Mucosa of descending colon (tissue), 3 donors: ENCODE data around the gene ZSCAN10. TPM values are rescaled to one million over a fixed set of nuclear protein-coding genes. Genes with fewer than 3 reads are reported as not detected.
A peak's percentile ranks its signal among the peaks of the same experiment; 100 is the strongest.
"Not testable (repeated sequence)": the region's sequence is repeated elsewhere in the genome, so short reads cannot be mapped to it uniquely, and the experiment has no call there.

ENCODE experiments used
- ATAC-seq: fragments of 200-7000 bp; cut with Tn5 transposase; one replicate; pipeline ENCODE4 v1.9.1; 2020; ENCODE audit warnings: mild to moderate bottlenecking, moderate library complexity
- DNase-seq, 3 donors: peaks; one replicate each; pipeline ENCODE4 v3.0.0-alpha.2; 2020
- H3K36me3 ChIP-seq: fragments of 200-600 bp; one replicate; pipeline ENCODE4 v1.8.0; 2021; ENCODE audit warnings: low read depth, mild to moderate bottlenecking
- H3K4me1 ChIP-seq: fragments of 200-600 bp; one replicate; pipeline ENCODE4 v1.8.0; 2021; ENCODE audit warnings: low read depth, mild to moderate bottlenecking
- H3K4me3 ChIP-seq: fragments of 200-600 bp; one replicate; pipeline ENCODE4 v1.8.0; 2021; ENCODE audit warnings: mild to moderate bottlenecking
- H3K9me3 ChIP-seq: fragments of 200-600 bp; one replicate; pipeline ENCODE4 v1.8.0; 2021; ENCODE audit warnings: mild to moderate bottlenecking
- CTCF ChIP-seq: fragments of 200-600 bp; IDR thresholded peaks from one replicate; pipeline ENCODE4 v1.8.0; 2022; ENCODE audit warnings: antibody characterized with exemption, mild to moderate bottlenecking
- intact Hi-C, 2 donors: fragments of 100-400 bp; cut with DNase I in 1 of 2; cut with micrococcal nuclease in 1 of 2; formaldehyde crosslinking; loops; one replicate each; pipeline versions ENCODE4 v1.11.0 to v1.11.1; 2022; cut with DNase I, micrococcal nuclease
- total RNA-seq, 3 donors: library from RNA; stranded (reverse); fragmentation: NEBNext Ultra II Directional in 2 of 3; extraction: Animal tissue kit (Norgen Biotek cat#: 25700) in 2 of 3; gene quantifications; one replicate each; pipeline versions ENCODE4 v1.2.1 to v1.2.4, GENCODE V29; 2021 to 2023
- donor health status: DM: no; HTN: no; CAD: no; lungs with moderate emphysema.
- donor health status: DM: no; HTN: no; CAD: no.
- donor health status: DM: no; HTN: yes; CAD: no.

ZSCAN10 gene
- total RNA-seq, 3 donors from 2014 or later: not detected

- DNase-seq (peak in 1 of 3 donors; percentile 59), ATAC-seq (no peak)
- intact Hi-C loops: no loop called here
- Histone ChIP-seq H3K36me3 (no peaks in the 10 kb centered on the region), H3K9me3 (no peaks in the 10 kb centered on the region), H3K4me3 (no peak overlapping the region), H3K4me1 (peaks cover 8% of the 10 kb centered on the region)
- no peak for TF ChIP-seq CTCF
These were observed 43.9 kb downstream of the ZSCAN10 start for GRCh38 chr16:3054965-3055733.

- H3K4me1 ChIP-seq, H3K4me3 ChIP-seq, H3K36me3 ChIP-seq, DNase-seq, H3K9me3 ChIP-seq, intact Hi-C loops: not testable (repeated sequence)
- ATAC-seq: peak; percentile 28
These were observed 45.8 kb downstream of the ZSCAN10 start for GRCh38 chr16:3053330-3053710.

GRCh38 chr16:3052571-3053329, 46.3 kb downstream of the ZSCAN10 start:
- DNase-seq, H3K36me3 ChIP-seq, H3K4me3 ChIP-seq, intact Hi-C loops, H3K4me1 ChIP-seq, H3K9me3 ChIP-seq: not testable (repeated sequence)
- ATAC-seq: peak; percentile 36

- ATAC-seq: no peak
- intact Hi-C loops: no loop called here
- Histone ChIP-seq H3K4me3 (no peak overlapping the region), H3K36me3 (no peaks in the 10 kb centered on the region), H3K4me1 (peaks cover 5% of the 10 kb centered on the region), H3K9me3 (no peaks in the 10 kb centered on the region)
- DNase-seq: no peak
- no peak for TF ChIP-seq CTCF
These were observed 47.6 kb downstream of the ZSCAN10 start for GRCh38 chr16:3051494-3051893.

GRCh38 chr16:3051009-3051408, 48.1 kb downstream of the ZSCAN10 start:
- no peak for ATAC-seq
- Histone ChIP-seq H3K4me1 (peaks cover 10% of the 10 kb centered on the region), H3K4me3 (no peak overlapping the region), H3K36me3 (no peaks in the 10 kb centered on the region), H3K9me3 (no peaks in the 10 kb centered on the region)
- intact Hi-C loops: no loop called here
- DNase-seq: no peak
- TF ChIP-seq CTCF: no peak

GRCh38 chr16:3050487-3050886, 48.6 kb downstream of the ZSCAN10 start:
- H3K4me3 ChIP-seq: no peak overlapping the region
- H3K4me1 ChIP-seq: peaks cover 15% of the 10 kb centered on the region
- no peaks in the 10 kb centered on the region for H3K9me3 ChIP-seq
- TF ChIP-seq CTCF: no peak
- no peak for DNase-seq
- ATAC-seq: no peak
- H3K36me3 ChIP-seq: no peaks in the 10 kb centered on the region
- intact Hi-C loops: no loop called here
